HepG2 (cell line): Measurements from ENCODE around the gene MAN1C1. TPM values are rescaled to one million over a fixed set of nuclear protein-coding genes. Genes with fewer than 3 reads are reported as not detected.

Source experiments
- EHMT2 ChIP-seq: fragments of 200-600 bp; sonication (generic); IDR thresholded peaks from 2 replicates; pipeline ENCODE4 v1.7.0; 2017; ENCODE audit warnings: antibody characterized with exemption, low read depth, low read length, borderline replicate concordance
- GATAD2A ChIP-seq: IDR thresholded peaks from 2 replicates; pipeline ENCODE4 v1.6.1; 2016
- HOXA7 ChIP-seq: sonication (generic); formaldehyde crosslinking; IDR thresholded peaks from 2 replicates; pipeline ENCODE4 v1.8.1; 2022; ENCODE audit warnings: mild to moderate bottlenecking, missing genetic modification reagents, moderate library complexity
- JDP2 ChIP-seq: sonication (generic); formaldehyde crosslinking; IDR thresholded peaks from 2 replicates; pipeline ENCODE4 v1.8.1; 2022; ENCODE audit warnings: missing genetic modification reagents, borderline replicate concordance
- MAFK ChIP-seq, 2 experiments: IDR thresholded peaks in 1 of 2; conservative IDR thresholded peaks in 1 of 2; 2 replicates each; pipeline ENCODE4 v1.6.1; 2011; ENCODE audit warnings: improper control_type of control experiment in 2 of 2, low read length in 2 of 2
- NFIB ChIP-seq: sonication (generic); formaldehyde crosslinking; IDR thresholded peaks from 2 replicates; pipeline ENCODE4 v1.9.0; 2021; ENCODE audit warnings: missing genetic modification reagents, mild to moderate bottlenecking, borderline replicate concordance
- SRY ChIP-seq: sonication (generic); formaldehyde crosslinking; IDR thresholded peaks from 2 replicates; pipeline ENCODE4 v1.8.0; 2022; ENCODE audit warnings: mild to moderate bottlenecking, missing genetic modification reagents
- ZNF549 ChIP-seq: sonication (generic); formaldehyde crosslinking; IDR thresholded peaks from 2 replicates; pipeline ENCODE4 v1.5.0; 2020; ENCODE audit warnings: missing genetic modification reagents
- ZNF713 ChIP-seq: sonication (generic); formaldehyde crosslinking; IDR thresholded peaks from 2 replicates; pipeline ENCODE4 v1.4.0; 2020; ENCODE audit warnings: mild to moderate bottlenecking, missing genetic modification reagents
- polyA plus RNA-seq, 8 experiments: library from polyadenylated mRNA; depleted of rRNA in 3 of 8; stranded (reverse) in 7 of 8; unstranded in 1 of 8; fragments of >200 nt; fragmentation: Illumina TruSeq in 4 of 8; extraction: Trizol in 4 of 8; gene quantifications; 2 replicates each; pipeline versions ENCODE4 v1.2.1 to v1.2.3, GENCODE V29; 2011 to 2016; ENCODE audit warnings: low read depth in 4 of 8, missing spikeins in 1 of 8, mixed read lengths in 1 of 8; ENCODE audit not compliant: insufficient read depth in 1 of 8
- total RNA-seq, 5 experiments: library from RNA; depleted of rRNA; stranded (reverse); fragments of >200 nt; fragmentation: Illumina TruSeq; extraction: Trizol; gene quantifications; 2 replicates each; pipeline ENCODE4 v1.2.3, GENCODE V29; 2016; ENCODE audit warnings: low read depth in 1 of 5
- TF ChIP-seq, protein P1 (sequence below): sonication (generic); formaldehyde crosslinking; IDR thresholded peaks from 2 replicates; pipeline ENCODE4 v1.4.0; 2020; ENCODE audit warnings: missing genetic modification reagents
- TF ChIP-seq, protein P2 (sequence below): sonication (generic); formaldehyde crosslinking; IDR thresholded peaks from 2 replicates; pipeline ENCODE4 v1.4.0; 2020; ENCODE audit warnings: missing genetic modification reagents
- TF ChIP-seq, protein P3 (sequence below): sonication (generic); formaldehyde crosslinking; IDR thresholded peaks from 2 replicates; pipeline ENCODE4 v1.4.0; 2020; ENCODE audit warnings: missing genetic modification reagents, borderline replicate concordance
- TF ChIP-seq, protein P4 (sequence below): IDR thresholded peaks from 2 replicates; pipeline ENCODE4 v1.6.1; 2012; ENCODE audit warnings: low read length, improper control_type of control experiment
- TF ChIP-seq, protein P5 (sequence below): sonication (generic); formaldehyde crosslinking; IDR thresholded peaks from 2 replicates; pipeline ENCODE4 v1.4.0; 2020; ENCODE audit warnings: missing genetic modification reagents, borderline replicate concordance

MAN1C1 gene
- total and polyA plus RNA-seq, 2 of the 13 experiments (the other 11 are each of a cell fraction or from before 2014, with no cell fraction given) = 0.18 to 0.49 TPM

DNA sequence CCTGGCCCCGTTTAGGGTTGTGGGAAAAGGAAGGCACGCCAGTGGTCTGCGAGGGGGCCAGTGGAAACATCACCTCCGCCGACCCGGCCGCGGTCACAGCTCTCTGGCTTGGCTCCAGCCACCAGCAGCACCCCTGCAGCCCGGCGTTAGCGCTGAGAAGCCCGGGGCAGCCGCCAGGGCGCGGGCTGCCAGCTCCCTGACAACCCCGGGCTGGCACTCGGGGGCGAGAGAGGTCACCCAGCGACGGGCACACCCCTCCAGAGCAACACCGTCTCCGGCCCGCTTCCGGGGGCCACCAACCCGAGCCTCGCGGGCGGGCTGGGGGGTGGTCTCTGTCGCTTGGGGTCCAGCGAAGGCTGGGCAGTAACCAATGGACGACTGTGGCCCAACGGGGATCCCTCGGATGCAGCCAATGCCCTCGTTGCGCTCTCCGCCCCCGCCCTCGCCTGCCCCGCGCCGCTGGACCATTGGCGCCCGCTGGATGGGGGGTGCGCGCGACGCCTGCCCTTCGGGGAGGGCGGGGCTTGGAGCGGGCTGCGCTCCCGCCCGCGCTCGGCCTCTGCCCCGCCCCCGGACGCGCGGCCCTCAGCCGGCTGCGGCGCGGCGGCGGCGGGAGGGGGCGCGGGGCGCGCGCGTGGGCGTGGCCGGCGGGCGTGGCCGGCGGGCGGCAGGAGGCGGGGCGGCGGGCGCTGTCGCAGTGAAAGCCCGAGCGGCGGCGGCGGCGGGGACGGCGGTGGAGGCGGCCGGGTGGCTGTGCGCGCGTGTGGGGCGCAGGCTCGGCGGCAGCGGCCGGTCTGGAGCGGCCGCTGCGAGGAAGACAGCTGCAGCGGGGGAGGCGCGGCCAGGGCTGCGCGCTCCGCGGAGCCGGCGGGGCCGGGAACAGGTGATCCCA lies at the start of gene MAN1C1 (continued):
- no peak for TF ChIP-seq NFIB (CRISPR knock-in tag)
- no peak for TF ChIP-seq GATAD2A
- TF ChIP-seq HOXA7 (CRISPR knock-in tag) = no peak
- no peak for TF ChIP-seq MAFK (conservative IDR thresholded peaks at IDR 0.05 in 1 of 2, IDR thresholded peaks at IDR 0.05 in 1 of 2; ENCODE audit: low read length in 2 of 2)
- TF ChIP-seq, protein P1, sequence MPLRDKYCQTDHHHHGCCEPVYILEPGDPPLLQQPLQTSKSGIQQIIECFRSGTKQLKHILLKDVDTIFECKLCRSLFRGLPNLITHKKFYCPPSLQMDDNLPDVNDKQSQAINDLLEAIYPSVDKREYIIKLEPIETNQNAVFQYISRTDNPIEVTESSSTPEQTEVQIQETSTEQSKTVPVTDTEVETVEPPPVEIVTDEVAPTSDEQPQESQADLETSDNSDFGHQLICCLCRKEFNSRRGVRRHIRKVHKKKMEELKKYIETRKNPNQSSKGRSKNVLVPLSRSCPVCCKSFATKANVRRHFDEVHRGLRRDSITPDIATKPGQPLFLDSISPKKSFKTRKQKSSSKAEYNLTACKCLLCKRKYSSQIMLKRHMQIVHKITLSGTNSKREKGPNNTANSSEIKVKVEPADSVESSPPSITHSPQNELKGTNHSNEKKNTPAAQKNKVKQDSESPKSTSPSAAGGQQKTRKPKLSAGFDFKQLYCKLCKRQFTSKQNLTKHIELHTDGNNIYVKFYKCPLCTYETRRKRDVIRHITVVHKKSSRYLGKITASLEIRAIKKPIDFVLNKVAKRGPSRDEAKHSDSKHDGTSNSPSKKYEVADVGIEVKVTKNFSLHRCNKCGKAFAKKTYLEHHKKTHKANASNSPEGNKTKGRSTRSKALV (CRISPR knock-in tag) = no peak
- TF ChIP-seq JDP2 = no peak
- TF ChIP-seq, protein P2, sequence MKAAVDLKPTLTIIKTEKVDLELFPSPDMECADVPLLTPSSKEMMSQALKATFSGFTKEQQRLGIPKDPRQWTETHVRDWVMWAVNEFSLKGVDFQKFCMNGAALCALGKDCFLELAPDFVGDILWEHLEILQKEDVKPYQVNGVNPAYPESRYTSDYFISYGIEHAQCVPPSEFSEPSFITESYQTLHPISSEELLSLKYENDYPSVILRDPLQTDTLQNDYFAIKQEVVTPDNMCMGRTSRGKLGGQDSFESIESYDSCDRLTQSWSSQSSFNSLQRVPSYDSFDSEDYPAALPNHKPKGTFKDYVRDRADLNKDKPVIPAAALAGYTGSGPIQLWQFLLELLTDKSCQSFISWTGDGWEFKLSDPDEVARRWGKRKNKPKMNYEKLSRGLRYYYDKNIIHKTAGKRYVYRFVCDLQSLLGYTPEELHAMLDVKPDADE = no peak
- TF ChIP-seq SRY (CRISPR knock-in tag) = 0 out of 2 replicates have a peak, but pooled peaks have one; percentile 42
- TF ChIP-seq ZNF549 (CRISPR knock-in tag) = no peak
- TF ChIP-seq, protein P3, sequence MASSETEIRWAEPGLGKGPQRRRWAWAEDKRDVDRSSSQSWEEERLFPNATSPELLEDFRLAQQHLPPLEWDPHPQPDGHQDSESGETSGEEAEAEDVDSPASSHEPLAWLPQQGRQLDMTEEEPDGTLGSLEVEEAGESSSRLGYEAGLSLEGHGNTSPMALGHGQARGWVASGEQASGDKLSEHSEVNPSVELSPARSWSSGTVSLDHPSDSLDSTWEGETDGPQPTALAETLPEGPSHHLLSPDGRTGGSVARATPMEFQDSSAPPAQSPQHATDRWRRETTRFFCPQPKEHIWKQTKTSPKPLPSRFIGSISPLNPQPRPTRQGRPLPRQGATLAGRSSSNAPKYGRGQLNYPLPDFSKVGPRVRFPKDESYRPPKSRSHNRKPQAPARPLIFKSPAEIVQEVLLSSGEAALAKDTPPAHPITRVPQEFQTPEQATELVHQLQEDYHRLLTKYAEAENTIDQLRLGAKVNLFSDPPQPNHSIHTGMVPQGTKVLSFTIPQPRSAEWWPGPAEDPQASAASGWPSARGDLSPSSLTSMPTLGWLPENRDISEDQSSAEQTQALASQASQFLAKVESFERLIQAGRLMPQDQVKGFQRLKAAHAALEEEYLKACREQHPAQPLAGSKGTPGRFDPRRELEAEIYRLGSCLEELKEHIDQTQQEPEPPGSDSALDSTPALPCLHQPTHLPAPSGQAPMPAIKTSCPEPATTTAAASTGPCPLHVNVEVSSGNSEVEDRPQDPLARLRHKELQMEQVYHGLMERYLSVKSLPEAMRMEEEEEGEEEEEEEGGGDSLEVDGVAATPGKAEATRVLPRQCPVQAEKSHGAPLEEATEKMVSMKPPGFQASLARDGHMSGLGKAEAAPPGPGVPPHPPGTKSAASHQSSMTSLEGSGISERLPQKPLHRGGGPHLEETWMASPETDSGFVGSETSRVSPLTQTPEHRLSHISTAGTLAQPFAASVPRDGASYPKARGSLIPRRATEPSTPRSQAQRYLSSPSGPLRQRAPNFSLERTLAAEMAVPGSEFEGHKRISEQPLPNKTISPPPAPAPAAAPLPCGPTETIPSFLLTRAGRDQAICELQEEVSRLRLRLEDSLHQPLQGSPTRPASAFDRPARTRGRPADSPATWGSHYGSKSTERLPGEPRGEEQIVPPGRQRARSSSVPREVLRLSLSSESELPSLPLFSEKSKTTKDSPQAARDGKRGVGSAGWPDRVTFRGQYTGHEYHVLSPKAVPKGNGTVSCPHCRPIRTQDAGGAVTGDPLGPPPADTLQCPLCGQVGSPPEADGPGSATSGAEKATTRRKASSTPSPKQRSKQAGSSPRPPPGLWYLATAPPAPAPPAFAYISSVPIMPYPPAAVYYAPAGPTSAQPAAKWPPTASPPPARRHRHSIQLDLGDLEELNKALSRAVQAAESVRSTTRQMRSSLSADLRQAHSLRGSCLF (CRISPR knock-in tag) = no peak
- TF ChIP-seq ZNF713 (CRISPR knock-in tag) = no peak
- no peak for TF ChIP-seq EHMT2
- TF ChIP-seq, protein P4, sequence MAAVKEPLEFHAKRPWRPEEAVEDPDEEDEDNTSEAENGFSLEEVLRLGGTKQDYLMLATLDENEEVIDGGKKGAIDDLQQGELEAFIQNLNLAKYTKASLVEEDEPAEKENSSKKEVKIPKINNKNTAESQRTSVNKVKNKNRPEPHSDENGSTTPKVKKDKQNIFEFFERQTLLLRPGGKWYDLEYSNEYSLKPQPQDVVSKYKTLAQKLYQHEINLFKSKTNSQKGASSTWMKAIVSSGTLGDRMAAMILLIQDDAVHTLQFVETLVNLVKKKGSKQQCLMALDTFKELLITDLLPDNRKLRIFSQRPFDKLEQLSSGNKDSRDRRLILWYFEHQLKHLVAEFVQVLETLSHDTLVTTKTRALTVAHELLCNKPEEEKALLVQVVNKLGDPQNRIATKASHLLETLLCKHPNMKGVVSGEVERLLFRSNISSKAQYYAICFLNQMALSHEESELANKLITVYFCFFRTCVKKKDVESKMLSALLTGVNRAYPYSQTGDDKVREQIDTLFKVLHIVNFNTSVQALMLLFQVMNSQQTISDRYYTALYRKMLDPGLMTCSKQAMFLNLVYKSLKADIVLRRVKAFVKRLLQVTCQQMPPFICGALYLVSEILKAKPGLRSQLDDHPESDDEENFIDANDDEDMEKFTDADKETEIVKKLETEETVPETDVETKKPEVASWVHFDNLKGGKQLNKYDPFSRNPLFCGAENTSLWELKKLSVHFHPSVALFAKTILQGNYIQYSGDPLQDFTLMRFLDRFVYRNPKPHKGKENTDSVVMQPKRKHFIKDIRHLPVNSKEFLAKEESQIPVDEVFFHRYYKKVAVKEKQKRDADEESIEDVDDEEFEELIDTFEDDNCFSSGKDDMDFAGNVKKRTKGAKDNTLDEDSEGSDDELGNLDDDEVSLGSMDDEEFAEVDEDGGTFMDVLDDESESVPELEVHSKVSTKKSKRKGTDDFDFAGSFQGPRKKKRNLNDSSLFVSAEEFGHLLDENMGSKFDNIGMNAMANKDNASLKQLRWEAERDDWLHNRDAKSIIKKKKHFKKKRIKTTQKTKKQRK = no peak
- TF ChIP-seq, protein P5, sequence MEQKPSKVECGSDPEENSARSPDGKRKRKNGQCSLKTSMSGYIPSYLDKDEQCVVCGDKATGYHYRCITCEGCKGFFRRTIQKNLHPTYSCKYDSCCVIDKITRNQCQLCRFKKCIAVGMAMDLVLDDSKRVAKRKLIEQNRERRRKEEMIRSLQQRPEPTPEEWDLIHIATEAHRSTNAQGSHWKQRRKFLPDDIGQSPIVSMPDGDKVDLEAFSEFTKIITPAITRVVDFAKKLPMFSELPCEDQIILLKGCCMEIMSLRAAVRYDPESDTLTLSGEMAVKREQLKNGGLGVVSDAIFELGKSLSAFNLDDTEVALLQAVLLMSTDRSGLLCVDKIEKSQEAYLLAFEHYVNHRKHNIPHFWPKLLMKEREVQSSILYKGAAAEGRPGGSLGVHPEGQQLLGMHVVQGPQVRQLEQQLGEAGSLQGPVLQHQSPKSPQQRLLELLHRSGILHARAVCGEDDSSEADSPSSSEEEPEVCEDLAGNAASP (CRISPR knock-in tag) = no peak
